HuH-7.5 (cell line): ENCODE data around the gene DMGDH.
A peak's percentile ranks its signal among the peaks of the same experiment; 100 is the strongest.

ENCODE experiments used
- DNase-seq: peaks from one replicate; pipeline ENCODE4 v3.0.0; 2011; ENCODE audit warnings: low spot score

The DMGDH gene

DNA sequence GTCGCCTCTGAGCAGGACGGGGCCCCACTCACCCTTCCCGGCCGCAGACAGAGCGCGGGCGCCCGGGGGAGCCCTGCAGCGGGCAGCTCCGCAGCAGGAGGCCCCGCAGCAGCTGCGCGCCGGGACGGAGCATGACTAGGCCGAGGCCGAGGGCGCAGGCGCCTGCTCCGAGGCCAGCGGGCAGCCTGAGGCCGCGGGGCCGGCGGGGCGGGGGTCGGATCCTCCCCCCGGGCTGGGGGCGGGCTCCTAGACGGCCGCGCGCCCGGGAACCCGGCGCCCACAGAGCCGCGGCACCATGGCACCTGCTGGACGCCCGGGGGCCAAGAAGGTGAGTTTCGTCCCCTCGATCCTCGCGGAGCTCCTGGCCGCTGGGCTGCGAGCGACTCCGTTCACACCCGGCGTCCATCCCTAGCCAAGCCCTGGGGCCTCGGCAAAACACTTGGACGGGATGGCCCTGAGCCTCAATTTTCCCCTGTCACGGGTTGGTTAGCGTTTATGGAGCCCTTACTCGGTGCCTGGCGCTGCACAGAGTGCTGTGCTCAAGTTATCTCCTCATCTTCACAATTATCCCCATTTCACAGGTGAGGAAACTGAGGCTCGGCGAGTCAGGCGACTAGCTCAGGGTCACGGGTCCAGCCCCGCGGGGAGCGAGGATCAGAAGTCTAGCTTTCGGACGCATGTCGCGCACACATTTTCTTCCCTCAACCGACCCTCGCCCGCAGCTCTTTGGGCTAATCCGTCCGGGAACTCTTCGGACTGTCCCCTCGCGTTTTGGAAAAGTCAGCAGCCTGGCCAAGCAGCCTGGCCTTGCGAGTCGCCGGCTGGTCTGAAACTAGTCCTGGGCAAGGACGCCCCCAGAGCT is at the start of gene DMGDH, which contains the start of gene BHMT2:
DMGDH (minus strand) TSS at position 187 of the 862 bp plus-strand sequence; CDS start at position 133, 54 bp downstream.
BHMT2 (plus strand) TSS at position 280 of the 862 bp plus-strand sequence; CDS start at position 296, 16 bp downstream.
- peak; percentile 40 for DNase-seq

DNA sequence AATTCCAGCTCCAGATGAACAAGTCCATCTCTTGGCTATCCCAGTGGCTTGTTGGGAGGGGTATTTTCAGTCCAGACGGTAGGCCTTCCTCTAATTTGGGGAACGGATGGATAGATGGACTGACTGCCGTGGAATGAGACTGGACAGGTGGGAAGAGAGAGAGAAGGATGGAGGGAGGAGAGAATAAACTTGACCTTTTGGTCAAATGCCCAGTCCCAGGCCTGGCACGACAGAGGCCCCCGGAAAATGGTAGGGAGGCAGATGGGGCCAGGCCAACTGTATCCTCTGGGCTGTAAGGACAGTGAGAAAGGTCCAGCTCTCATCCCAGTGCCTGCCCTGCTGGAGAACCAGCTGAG is 43.2 kb upstream of the DMGDH start:
- DNase-seq = no peak

DNA sequence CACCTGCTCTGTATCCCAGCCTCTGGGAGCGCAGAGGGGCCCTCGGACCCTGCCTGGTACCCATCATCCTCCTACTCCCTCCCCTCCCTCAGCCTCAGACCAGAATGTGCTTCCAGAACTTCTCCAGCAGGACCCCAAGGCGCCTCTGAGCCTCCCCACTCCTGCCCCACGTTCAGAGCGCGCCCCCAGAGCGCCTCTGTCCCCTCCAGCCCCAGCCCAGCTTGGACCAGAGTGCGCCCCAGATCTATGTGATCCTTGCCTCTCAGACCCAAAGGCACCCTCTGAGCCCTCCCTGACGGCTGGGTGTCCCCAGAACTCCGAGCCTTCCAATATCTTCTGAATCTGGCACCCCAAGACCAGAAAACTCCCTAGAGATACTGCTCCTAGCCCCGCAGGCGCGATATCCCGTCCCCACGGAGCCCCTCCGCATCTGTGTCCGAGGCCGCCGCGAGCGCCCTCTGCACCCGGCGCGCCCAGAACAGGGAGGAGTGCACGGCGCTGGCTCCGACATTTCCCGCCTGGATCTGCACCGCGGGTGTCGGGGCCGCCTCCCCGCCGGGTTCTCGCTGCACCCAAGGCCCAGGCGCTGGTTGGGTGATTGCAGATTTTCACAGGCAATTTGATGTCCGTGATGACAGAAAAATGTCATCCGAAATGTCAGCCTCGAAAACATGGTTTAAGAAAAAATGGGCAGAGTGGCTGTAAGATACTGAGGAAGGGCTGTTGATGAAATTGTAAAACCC is 42.7 kb upstream of the DMGDH start:
- no peak for DNase-seq

GRCh38 chr5:79111387-79111959 is 42.0 kb upstream of the DMGDH start, which contains the start of gene BHMT:
BHMT (plus strand) TSS chr5:79111809; CDS start chr5:79111886, 77 bp downstream.
- no peak for DNase-seq

DNA sequence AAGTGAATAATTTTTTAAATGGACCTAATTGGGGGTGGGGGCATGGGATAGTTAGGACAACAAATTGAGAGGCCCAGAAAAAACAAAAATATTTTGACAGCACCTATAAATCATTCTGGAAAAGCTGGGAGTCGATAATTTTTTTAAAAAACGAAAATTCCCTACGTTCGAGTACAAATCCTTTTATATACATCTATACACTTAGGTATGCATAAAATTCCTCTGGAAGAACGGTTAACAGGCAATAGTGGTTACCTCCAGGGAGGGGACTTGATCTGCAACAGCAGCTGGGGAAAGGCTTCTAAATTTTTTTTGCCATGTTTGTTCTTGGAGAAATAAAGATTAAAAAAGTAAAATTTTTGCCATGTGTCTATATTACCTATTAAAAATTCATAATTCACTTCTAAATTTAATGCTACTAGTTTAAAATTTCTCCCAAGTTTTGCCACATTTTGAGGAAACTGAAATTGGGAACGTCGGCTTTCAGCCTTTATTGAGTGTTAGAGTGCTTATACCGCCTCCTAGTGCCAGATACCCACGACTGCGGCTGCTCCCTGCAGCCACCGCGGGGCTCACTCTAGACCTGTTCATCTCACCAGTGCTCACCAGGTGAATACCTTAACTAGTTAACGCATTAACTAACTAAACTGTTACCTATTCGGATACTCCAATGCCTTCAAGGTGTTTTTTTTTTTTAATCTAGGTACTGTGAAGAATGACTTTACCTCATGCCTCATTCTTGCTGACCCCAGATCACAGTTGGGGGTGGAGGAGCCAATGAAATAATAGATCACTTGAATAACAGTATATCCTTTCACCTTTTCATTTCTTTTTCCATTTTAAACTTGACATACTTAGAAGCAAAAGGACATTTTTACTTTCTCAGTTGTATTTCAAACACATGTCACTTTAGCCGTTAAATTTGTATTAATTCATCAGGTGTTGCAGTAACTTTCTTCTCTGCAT is 40.3 kb upstream of the DMGDH start:
- no peak for DNase-seq

GRCh38 chr5:79108792-79109191 is 39.3 kb upstream of the DMGDH start:
- no peak for DNase-seq

- DNase-seq = no peak
Observed at GRCh38 chr5:79108086-79108485, 38.6 kb upstream of the DMGDH start.

- DNase-seq = no peak
Observed at GRCh38 chr5:79107020-79107796, 37.7 kb upstream of the DMGDH start.

- no peak for DNase-seq
Observed at GRCh38 chr5:79105868-79106267, 36.4 kb upstream of the DMGDH start.

- DNase-seq = no peak
Observed at GRCh38 chr5:79093762-79094161, 24.3 kb upstream of the DMGDH start.

DNA sequence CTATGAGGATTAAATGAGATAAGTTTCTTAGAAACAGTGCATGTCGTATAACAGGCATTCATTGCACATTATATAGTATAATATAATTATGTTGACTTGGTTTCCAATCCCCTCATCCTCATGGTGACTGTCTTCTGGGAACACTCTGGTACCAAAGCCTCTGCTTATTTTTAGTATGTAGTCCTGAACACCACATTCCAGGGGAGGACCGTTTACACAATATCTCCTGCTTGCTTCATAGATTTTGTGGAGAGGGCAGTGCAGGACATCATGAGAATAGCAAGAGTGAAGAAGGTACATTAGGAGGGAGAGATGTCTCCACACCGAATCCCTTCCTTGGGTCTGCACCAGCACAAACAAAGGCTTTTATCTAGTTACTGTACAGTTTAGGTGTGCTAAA is 21.6 kb upstream of the DMGDH start:
- DNase-seq = no peak

GRCh38 chr5:79088507-79088906 is 19.0 kb upstream of the DMGDH start:
- DNase-seq = no peak

- no peak for DNase-seq
Observed at GRCh38 chr5:79086116-79086515, 16.6 kb upstream of the DMGDH start.

- DNase-seq = no peak
Observed at GRCh38 chr5:79081779-79082178, 12.3 kb upstream of the DMGDH start.

- DNase-seq = no peak
Observed at GRCh38 chr5:79080804-79081203, 11.3 kb upstream of the DMGDH start.

- no peak for DNase-seq
Observed at GRCh38 chr5:79077680-79078365, 8.3 kb upstream of the DMGDH start.

DNA sequence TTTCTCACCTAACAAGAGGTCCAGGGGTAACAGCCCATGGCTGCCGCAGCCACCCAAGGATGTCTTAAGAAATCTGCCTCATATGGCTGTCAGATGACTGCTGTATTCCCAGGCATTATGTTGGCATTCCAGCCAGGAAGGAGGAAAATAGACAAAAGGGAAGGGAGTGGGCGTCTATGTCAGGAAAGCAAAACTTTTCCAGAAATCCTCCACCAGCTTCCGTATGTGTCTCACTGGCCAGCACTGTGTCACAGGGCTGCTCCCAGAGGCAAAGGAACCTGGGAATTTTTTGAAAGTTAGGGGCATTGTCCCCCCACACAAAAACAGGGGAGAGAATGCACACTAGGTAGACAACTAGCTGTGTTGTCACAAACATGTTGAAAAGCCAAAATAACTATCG is 7.3 kb upstream of the DMGDH start:
- DNase-seq = no peak

- DNase-seq = no peak
Observed at GRCh38 chr5:79075646-79076426, 6.4 kb upstream of the DMGDH start.

DNA sequence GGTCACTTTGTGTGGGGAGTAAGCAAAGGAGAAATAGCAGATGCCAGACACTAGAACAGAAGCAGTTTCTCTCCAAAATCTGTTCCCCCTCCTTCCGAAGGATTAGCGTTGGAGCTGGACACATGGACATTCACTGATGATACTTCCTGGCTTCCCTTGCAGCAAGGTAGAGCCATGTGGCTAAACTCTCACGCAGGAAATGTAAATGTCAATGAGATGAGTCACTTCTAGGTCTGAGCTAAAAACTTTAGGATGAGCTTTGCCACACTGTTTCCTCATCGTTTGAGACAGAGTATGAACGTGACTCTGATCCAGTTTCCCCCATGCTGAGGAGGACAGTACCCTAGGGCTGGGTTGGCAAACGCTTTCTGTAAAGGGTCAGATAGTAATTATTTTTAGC is 5.2 kb upstream of the DMGDH start:
- DNase-seq = no peak

- DNase-seq = peak; percentile 46
Observed at GRCh38 chr5:79070350-79070667, 835 bp upstream of the DMGDH start.
